PC-9 (cell line): ENCODE data around the gene KRTDAP.

Experiments used
- CTCF ChIP-seq: fragments of 200-600 bp; sonication (generic); conservative IDR thresholded peaks from 2 replicates; pipeline ENCODE4 v1.6.1; 2017; ENCODE audit warnings: mixed run types, antibody characterized with exemption, mild to moderate bottlenecking, moderate library complexity
- EZH2 ChIP-seq: fragments of 200-600 bp; sonication (generic); IDR thresholded peaks from 2 replicates; pipeline ENCODE4 v1.8.0; 2017; ENCODE audit warnings: antibody characterized with exemption, low read depth

- TF ChIP-seq CTCF, result no peak
- TF ChIP-seq EZH2, result no peak
These were observed 50.3 kb downstream of the KRTDAP start for GRCh38 chr19:35439921-35440320.
